Activated naive CD8-positive, alpha-beta T cell treated with anti-CD3 and anti-CD28 coated beads, Interleukin-2, amount 10 ng/mL, durations not matched to agents 7 days and 5 days (primary cell): Measurements from ENCODE around the gene CECR2. TPM values are rescaled to one million over a fixed set of nuclear protein-coding genes. Genes with fewer than 3 reads are reported as not detected.
A peak's percentile ranks its signal among the peaks of the same experiment; 100 is the strongest.

Source experiments
- ATAC-seq: fragments of 150-1000 bp; cut with Tn5 transposase; one replicate; pipeline ENCODE4 v1.10.0; 2021; ENCODE audit warnings: low read depth, moderate library complexity
- POLR2A ChIA-PET: fragments of 350-600 bp; sonication (Branson Sonifier 250); formaldehyde crosslinking; loops from one replicate; lab custom pipeline; 2021; ENCODE audit warnings: antibody characterized with exemption; lab: Charles Lee
- DNase-seq: peaks from one replicate; pipeline ENCODE4 v3.0.0; 2021
- H3K27ac Mint-ChIP-seq: one replicate; pipeline ENCODE4 v1.8.0; 2022; ENCODE audit warnings: mild to moderate bottlenecking, mixed read lengths
- H3K27me3 Mint-ChIP-seq: one replicate; pipeline ENCODE4 v1.8.0; 2022; ENCODE audit warnings: mild to moderate bottlenecking, moderate library complexity, mixed read lengths
- H3K36me3 Mint-ChIP-seq: one replicate; pipeline ENCODE4 v1.8.0; 2021; ENCODE audit warnings: mild to moderate bottlenecking, mixed read lengths
- H3K4me1 Mint-ChIP-seq: one replicate; pipeline ENCODE4 v1.8.0; 2021; ENCODE audit warnings: mixed read lengths
- H3K4me3 Mint-ChIP-seq: one replicate; pipeline ENCODE4 v1.8.0; 2022; ENCODE audit warnings: mild to moderate bottlenecking, moderate library complexity, mixed read lengths
- H3K9me3 Mint-ChIP-seq: one replicate; pipeline ENCODE4 v1.8.0; 2021; ENCODE audit warnings: mixed read lengths
- total RNA-seq, 2 experiments: library from RNA; stranded (reverse); gene quantifications; one replicate each; pipeline ENCODE4 v1.2.3, GENCODE V29; 2021

The CECR2 gene
- total RNA-seq, 2 experiments from 2014 or later: 0.06 TPM; not detected in 1

GRCh38 chr22:17348464-17349103, 20.7 kb upstream of the CECR2 start:
- POLR2A ChIA-PET: no interaction called here
- Mint-ChIP-seq H3K36me3 (no peaks in the 10 kb centered on the region), H3K9me3 (no peaks in the 10 kb centered on the region), H3K27ac (no peak overlapping the region), H3K27me3 (peaks cover 9% of the 10 kb centered on the region), H3K4me3 (no peak overlapping the region), H3K4me1 (no peaks in the 10 kb centered on the region)
- DNase-seq: no peak
- ATAC-seq: no peak

DNA sequence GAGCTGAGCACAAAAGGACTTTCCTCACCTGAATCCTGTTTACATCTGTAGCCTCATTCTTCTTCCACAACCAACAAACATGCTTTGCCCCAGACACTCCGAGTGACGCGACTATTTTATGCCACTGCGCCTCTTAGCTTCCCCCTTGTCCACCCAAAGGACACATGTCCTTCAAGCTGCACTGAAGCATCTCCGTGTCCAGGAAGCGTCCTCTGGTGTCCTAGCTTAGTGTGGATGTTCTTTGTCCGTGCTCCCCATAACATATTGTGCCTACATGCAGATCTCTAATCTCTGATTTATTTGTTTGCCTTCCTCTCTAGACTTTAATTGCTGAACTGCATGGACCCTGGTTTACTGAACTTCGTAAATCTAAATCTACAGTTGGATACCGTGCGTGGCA, 20.1 kb upstream of the CECR2 start:
- Mint-ChIP-seq H3K36me3 (no peaks in the 10 kb centered on the region), H3K4me1 (no peaks in the 10 kb centered on the region), H3K9me3 (no peaks in the 10 kb centered on the region), H3K27me3 (peaks cover 9% of the 10 kb centered on the region), H3K4me3 (no peak overlapping the region), H3K27ac (no peak overlapping the region)
- POLR2A ChIA-PET: no interaction called here
- DNase-seq (no peak), ATAC-seq (no peak)

GRCh38 chr22:17350292-17350691, 19.0 kb upstream of the CECR2 start:
- Mint-ChIP-seq H3K4me3 (no peak overlapping the region), H3K4me1 (no peaks in the 10 kb centered on the region), H3K27ac (no peak overlapping the region), H3K9me3 (no peaks in the 10 kb centered on the region), H3K27me3 (peaks cover 9% of the 10 kb centered on the region), H3K36me3 (no peaks in the 10 kb centered on the region)
- ATAC-seq: no peak
- DNase-seq: no peak
- POLR2A ChIA-PET: interaction anchor here (0.5 kb wide), 1 partner anchor 156 kb away, joined by 3 read pairs; no protein-coding TSS in a partner anchor

GRCh38 chr22:17352798-17353197, 16.5 kb upstream of the CECR2 start:
- DNase-seq (no peak), ATAC-seq (no peak)
- no peaks in the 10 kb centered on the region for H3K36me3 Mint-ChIP-seq
- no peaks in the 10 kb centered on the region for H3K4me1 Mint-ChIP-seq
- H3K9me3 Mint-ChIP-seq: no peaks in the 10 kb centered on the region
- POLR2A ChIA-PET: no interaction called here
- H3K27ac Mint-ChIP-seq: no peak overlapping the region
- H3K27me3 Mint-ChIP-seq: peaks cover 12% of the 10 kb centered on the region
- no peak overlapping the region for H3K4me3 Mint-ChIP-seq

GRCh38 chr22:17357688-17358087, 11.6 kb upstream of the CECR2 start:
- no peaks in the 10 kb centered on the region for H3K4me1 Mint-ChIP-seq
- H3K9me3 Mint-ChIP-seq: no peaks in the 10 kb centered on the region
- DNase-seq: no peak
- no peak for ATAC-seq
- H3K27ac Mint-ChIP-seq: no peak overlapping the region
- POLR2A ChIA-PET: no interaction called here
- H3K4me3 Mint-ChIP-seq: no peak overlapping the region
- peaks cover 3% of the 10 kb centered on the region for H3K27me3 Mint-ChIP-seq
- H3K36me3 Mint-ChIP-seq: no peaks in the 10 kb centered on the region

DNA sequence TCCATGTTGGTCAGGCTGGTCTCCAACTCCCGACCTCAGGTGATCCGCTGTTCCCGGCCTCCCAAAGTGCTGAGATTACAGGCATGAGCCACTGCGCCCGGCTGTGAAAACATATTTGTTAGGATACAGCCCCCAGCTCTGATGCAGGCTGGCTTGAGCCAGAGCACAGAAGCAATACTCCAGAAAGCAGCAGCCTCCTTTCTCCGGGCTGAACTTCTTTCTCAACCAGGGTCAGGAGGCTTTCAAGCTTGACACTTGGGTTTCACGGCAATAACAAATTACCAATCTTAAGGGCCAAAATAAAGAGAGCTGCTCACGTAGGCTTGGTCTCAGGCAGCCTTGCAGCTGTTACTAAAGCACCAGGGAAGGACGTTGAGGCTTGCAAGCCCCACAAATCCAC, 10.8 kb upstream of the CECR2 start:
- Mint-ChIP-seq H3K4me1 (peaks cover 1% of the 10 kb centered on the region), H3K27ac (no peak overlapping the region), H3K4me3 (no peak overlapping the region), H3K27me3 (peaks cover 6% of the 10 kb centered on the region), H3K36me3 (peaks cover 1% of the 10 kb centered on the region), H3K9me3 (no peaks in the 10 kb centered on the region)
- DNase-seq (no peak), ATAC-seq (no peak)
- POLR2A ChIA-PET: no interaction called here

- POLR2A ChIA-PET: no interaction called here
- no peak overlapping the region for H3K4me3 Mint-ChIP-seq
- no peak overlapping the region for H3K27ac Mint-ChIP-seq
- ATAC-seq (no peak), DNase-seq (no peak)
- H3K36me3 Mint-ChIP-seq: peaks cover 1% of the 10 kb centered on the region
- H3K9me3 Mint-ChIP-seq: no peaks in the 10 kb centered on the region
- H3K4me1 Mint-ChIP-seq: peaks cover 1% of the 10 kb centered on the region
- peaks cover 6% of the 10 kb centered on the region for H3K27me3 Mint-ChIP-seq
Measured at GRCh38 chr22:17359501-17359900, 9.8 kb upstream of the CECR2 start.

GRCh38 chr22:17366329-17366728, 2.9 kb upstream of the CECR2 start:
- ATAC-seq (no peak), DNase-seq (no peak)
- Mint-ChIP-seq H3K4me1 (peaks cover 22% of the 10 kb centered on the region), H3K9me3 (no peaks in the 10 kb centered on the region), H3K27me3 (peaks cover 53% of the 10 kb centered on the region), H3K27ac (no peak overlapping the region), H3K4me3 (no peak overlapping the region), H3K36me3 (peaks cover 4% of the 10 kb centered on the region)
- POLR2A ChIA-PET: no interaction called here

GRCh38 chr22:17366830-17367229, 2.4 kb upstream of the CECR2 start:
- Mint-ChIP-seq H3K4me1 (peaks cover 22% of the 10 kb centered on the region), H3K27ac (no peak overlapping the region), H3K36me3 (peaks cover 4% of the 10 kb centered on the region), H3K4me3 (peak overlapping the region; percentile 9), H3K9me3 (no peaks in the 10 kb centered on the region), H3K27me3 (peaks cover 58% of the 10 kb centered on the region)
- DNase-seq (peak; percentile 49), ATAC-seq (peak; percentile 55)
- POLR2A ChIA-PET: no interaction called here

GRCh38 chr22:17368144-17368543, 1.1 kb upstream of the CECR2 start:
- POLR2A ChIA-PET: no interaction called here
- ATAC-seq (no peak), DNase-seq (no peak)
- H3K4me3 Mint-ChIP-seq: peak overlapping the region; percentile 64
- H3K9me3 Mint-ChIP-seq: no peaks in the 10 kb centered on the region
- no peak overlapping the region for H3K27ac Mint-ChIP-seq
- H3K36me3 Mint-ChIP-seq: peaks cover 3% of the 10 kb centered on the region
- peaks cover 62% of the 10 kb centered on the region for H3K27me3 Mint-ChIP-seq
- peaks cover 21% of the 10 kb centered on the region for H3K4me1 Mint-ChIP-seq

DNA sequence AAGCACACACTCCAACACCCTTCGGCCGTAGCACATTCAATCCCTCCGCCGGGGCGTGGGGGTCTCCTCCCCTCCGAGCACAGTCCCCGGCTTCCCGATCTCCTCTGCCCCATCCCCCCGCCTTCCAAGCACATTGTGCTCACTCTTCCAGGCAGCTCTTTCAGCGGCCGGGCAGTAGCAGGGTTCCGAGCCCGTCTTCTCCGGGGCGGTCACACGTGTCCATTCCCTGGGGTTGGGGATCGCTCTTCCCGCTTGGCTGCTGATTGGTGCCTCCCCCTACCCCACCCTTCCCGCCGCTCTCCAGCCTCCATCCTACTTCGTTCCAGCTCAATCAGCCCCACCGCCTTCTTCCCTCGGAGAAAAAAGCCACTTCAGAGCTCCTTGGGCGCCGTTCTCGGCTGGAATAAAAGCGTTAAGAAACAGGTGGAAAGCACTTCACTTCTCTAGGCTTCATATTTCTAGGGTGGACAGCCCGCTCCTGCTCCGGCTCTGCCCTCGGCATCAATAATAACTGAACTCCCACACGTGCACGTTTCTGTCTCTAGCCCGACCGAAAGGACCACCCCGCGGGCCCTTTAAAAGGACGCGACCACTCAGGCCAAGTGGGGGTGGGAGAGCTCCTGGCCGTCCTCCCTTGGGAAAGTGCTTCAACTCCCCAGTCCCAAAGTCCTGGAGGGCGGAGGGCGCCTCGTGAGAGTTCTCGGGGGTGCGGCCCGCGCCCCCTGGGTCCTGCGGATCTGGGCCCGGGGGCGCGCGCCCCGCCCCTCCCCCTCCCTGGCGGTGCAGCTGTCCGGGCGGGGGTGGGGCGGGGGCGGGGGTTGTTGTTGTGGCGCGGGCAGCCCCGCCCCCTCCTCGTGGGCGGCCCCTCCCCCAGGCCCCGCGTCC, 464 bp upstream of the CECR2 start:
- ATAC-seq: no peak

DNA sequence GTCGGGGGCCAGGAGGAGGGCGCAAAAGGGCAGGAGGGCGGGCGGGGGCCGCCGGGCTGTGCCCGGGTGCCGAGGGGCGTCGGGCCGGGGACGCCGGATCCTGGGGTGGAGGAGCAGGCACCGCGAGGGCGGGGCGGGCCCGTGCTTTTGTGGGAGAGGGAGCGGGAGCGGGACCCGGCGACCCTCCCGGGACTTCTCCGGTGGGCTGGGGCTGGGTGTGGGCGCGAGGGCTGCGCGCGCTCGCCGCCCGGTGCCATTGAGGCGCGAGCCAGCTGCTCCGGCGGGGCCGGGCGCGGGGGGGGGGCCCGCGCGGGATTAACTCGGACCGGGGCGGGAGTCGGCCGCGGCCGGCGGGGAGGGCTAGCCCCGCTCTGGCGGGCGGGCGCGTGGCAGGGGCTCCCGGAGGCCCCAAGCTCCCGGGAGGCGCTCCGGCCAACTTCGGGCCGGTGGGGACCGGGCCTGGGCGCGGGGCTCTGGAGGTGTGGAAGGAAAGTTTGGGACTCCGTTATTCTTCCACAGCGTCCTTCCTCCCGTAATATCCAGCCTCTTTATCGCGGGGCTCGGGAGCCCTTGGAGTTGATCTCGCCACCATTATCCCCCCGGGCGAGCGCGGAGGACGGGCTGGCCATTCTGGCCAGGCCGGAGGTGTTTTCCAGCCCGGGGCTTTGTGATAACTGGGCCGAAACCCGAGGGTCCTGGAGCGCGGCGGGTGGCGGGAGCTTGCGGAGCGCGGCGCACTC, 936 bp downstream of the CECR2 start:
- peak; percentile 12 for ATAC-seq
- Mint-ChIP-seq H3K36me3 (peaks cover 3% of the 10 kb centered on the region), H3K4me1 (peaks cover 21% of the 10 kb centered on the region), H3K9me3 (no peaks in the 10 kb centered on the region), H3K27ac (no peak overlapping the region), H3K4me3 (no peak overlapping the region), H3K27me3 (peaks cover 58% of the 10 kb centered on the region)
- DNase-seq: no peak
- POLR2A ChIA-PET: no interaction called here

More for the DNA sequence above, 464 bp upstream of the CECR2 start:
- H3K27ac Mint-ChIP-seq: no peak overlapping the region
- peaks cover 3% of the 10 kb centered on the region for H3K36me3 Mint-ChIP-seq
- H3K4me3 Mint-ChIP-seq: peak overlapping the region; percentile 64
- peak; percentile 34 for DNase-seq
- H3K4me1 Mint-ChIP-seq: peaks cover 21% of the 10 kb centered on the region
- no peaks in the 10 kb centered on the region for H3K9me3 Mint-ChIP-seq
- H3K27me3 Mint-ChIP-seq: peaks cover 64% of the 10 kb centered on the region
- POLR2A ChIA-PET: no interaction called here

DNA sequence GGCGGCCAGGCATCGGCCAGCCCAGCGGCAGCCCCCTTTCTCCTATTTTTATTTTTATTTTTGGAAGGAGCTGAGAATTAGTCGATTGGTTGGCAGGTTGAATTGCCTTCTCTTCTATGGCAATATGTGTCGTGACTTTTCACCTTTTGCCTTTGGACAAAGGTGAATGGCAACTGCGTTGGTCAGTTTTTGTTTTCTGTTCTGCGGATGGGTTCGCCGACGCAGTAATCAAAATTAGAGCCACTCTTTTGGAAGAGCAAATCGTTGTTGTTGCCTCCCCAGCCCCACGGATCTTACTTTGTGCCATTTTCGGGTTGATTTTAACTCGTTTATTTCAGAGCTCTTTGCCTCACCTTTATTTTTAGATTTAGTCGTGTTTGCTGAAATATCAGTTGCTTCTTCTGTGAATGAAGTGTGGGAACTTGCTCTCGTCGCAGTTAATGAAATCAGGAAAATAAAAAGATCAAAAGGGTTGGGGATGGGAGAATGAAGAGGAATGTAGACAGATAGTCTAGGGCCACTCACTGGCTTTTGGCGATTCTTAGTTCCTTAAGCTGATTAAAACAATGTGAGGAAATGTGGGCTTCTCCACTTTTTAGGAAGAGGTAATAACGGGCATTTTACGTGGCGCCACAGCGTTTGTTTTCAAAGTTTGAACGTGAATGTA, 1.6 kb downstream of the CECR2 start:
- no peak overlapping the region for H3K27ac Mint-ChIP-seq
- H3K9me3 Mint-ChIP-seq: no peaks in the 10 kb centered on the region
- DNase-seq (no peak), ATAC-seq (no peak)
- peaks cover 55% of the 10 kb centered on the region for H3K27me3 Mint-ChIP-seq
- H3K36me3 Mint-ChIP-seq: peaks cover 3% of the 10 kb centered on the region
- H3K4me1 Mint-ChIP-seq: peaks cover 21% of the 10 kb centered on the region
- H3K4me3 Mint-ChIP-seq: peak overlapping the region; percentile 20
- POLR2A ChIA-PET: no interaction called here
